Hepatocyte (in vitro differentiated cells): ENCODE measurements around the gene TSPEAR.

Experiments
- EZH2 ChIP-seq: fragments of 200-600 bp; sonication (generic); IDR thresholded peaks from 2 replicates; pipeline ENCODE4 v1.6.1; 2016; ENCODE audit warnings: antibody characterized with exemption, mild to moderate bottlenecking, borderline replicate concordance
- TF ChIP-seq, protein P1 (sequence below): fragments of 200-600 bp; sonication (generic); IDR thresholded peaks from 2 replicates; pipeline ENCODE4 v1.5.1; 2016; ENCODE audit warnings: antibody characterized with exemption, mild to moderate bottlenecking; ENCODE audit not compliant: poor library complexity

GRCh38 chr21:44485254-44485793 is 226.0 kb downstream of the TSPEAR start:
- TF ChIP-seq, protein P1, sequence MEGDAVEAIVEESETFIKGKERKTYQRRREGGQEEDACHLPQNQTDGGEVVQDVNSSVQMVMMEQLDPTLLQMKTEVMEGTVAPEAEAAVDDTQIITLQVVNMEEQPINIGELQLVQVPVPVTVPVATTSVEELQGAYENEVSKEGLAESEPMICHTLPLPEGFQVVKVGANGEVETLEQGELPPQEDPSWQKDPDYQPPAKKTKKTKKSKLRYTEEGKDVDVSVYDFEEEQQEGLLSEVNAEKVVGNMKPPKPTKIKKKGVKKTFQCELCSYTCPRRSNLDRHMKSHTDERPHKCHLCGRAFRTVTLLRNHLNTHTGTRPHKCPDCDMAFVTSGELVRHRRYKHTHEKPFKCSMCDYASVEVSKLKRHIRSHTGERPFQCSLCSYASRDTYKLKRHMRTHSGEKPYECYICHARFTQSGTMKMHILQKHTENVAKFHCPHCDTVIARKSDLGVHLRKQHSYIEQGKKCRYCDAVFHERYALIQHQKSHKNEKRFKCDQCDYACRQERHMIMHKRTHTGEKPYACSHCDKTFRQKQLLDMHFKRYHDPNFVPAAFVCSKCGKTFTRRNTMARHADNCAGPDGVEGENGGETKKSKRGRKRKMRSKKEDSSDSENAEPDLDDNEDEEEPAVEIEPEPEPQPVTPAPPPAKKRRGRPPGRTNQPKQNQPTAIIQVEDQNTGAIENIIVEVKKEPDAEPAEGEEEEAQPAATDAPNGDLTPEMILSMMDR, result peak; percentile 43
- no peak for TF ChIP-seq EZH2
